HCT116 (cell line): Measurements from ENCODE around the gene ZNF763. TPM values are rescaled to one million over a fixed set of nuclear protein-coding genes. Genes with fewer than 3 reads are reported as not detected.

Experiments
- ATAC-seq: fragments of 200-7000 bp; cut with Tn5 transposase; 2 replicates; pipeline ENCODE4 v1.9.1; 2020; ENCODE audit warnings: mild to moderate bottlenecking, moderate library complexity
- BruUV-seq: library from RNA; stranded (reverse); fragments of 400-500 nt; replicated peaks from 2 replicates; lab custom pipeline; 2021; lab: Mats Ljungman, UMichigan
- CTCF ChIA-PET: fragments of 300-600 bp; sonication (Branson Sonifier 250); formaldehyde crosslinking; loops from one replicate; lab custom pipeline; 2021; ENCODE audit warnings: antibody characterized with exemption; lab: Charles Lee
- POLR2A ChIA-PET: fragments of 300-600, 350-600 bp; sonication (Branson Sonifier 250); formaldehyde crosslinking; loops from one replicate; lab custom pipeline; 2021; ENCODE audit warnings: antibody characterized with exemption; lab: Charles Lee
- RAD21 ChIA-PET, 2 experiments: fragments of 300-600 bp; sonication (Branson Sonifier 250); formaldehyde crosslinking; loops; one replicate each; lab custom pipeline; 2023; ENCODE audit warnings: low total read pairs in 2 of 2; ENCODE audit not compliant: uncharacterized antibody in 2 of 2, unreplicated experiment in 2 of 2, low non-redundant PET in 1 of 2; lab: Charles Lee
- DNase-seq: peaks from one replicate; pipeline ENCODE4 v3.0.0-alpha.2; 2010; ENCODE audit warnings: low read depth, low spot score
- H2AFZ ChIP-seq: fragments of 200-600 bp; shearing (Covaris generic), sonication (generic); 2 replicates; pipeline ENCODE4 v1.6.1; 2017; ENCODE audit warnings: low read depth, mixed run types, mixed read lengths, antibody characterized with exemption, low read length; ENCODE audit not compliant: poor library complexity, severe bottlenecking
- H3K27ac ChIP-seq: 2 replicates; pipeline ENCODE4 v1.5.1; 2012; ENCODE audit warnings: low read depth, low read length
- H3K27me3 ChIP-seq: fragments of 200-600 bp; sonication (generic); 2 replicates; pipeline ENCODE4 v1.6.1; 2016; ENCODE audit warnings: mixed run types, low read length, mixed read lengths; ENCODE audit not compliant: insufficient read depth
- H3K36me3 ChIP-seq, 2 experiments: fragments of 200-500 bp in 1 of 2; fragments of 200-600 bp in 1 of 2; sonication (Bioruptor generic) in 1 of 2; sonication (generic) in 1 of 2; 2 replicates each; pipeline versions ENCODE4 v1.5.1 to v1.6.1; 2014 to 2016; ENCODE audit warnings: low read length in 2 of 2, inconsistent platforms in 1 of 2, mixed read lengths in 1 of 2, mixed run types in 1 of 2; ENCODE audit not compliant: insufficient read depth in 2 of 2, control insufficient read depth in 1 of 2
- H3K4me1 ChIP-seq, 2 experiments: fragments of 200-600 bp in 1 of 2; sonication (generic) in 1 of 2; 2 replicates each; pipeline versions ENCODE4 v1.5.1 to v1.6.1; 2012 to 2017; ENCODE audit warnings: low read length in 2 of 2, inconsistent platforms in 1 of 2, mild to moderate bottlenecking in 1 of 2, mixed read lengths in 1 of 2, mixed run types in 1 of 2, moderate library complexity in 1 of 2; ENCODE audit not compliant: insufficient read depth in 2 of 2, control insufficient read depth in 1 of 2
- H3K4me2 ChIP-seq: fragments of 200-600 bp; sonication (generic); 2 replicates; pipeline ENCODE4 v1.6.1; 2017; ENCODE audit warnings: mixed run types, low read length, mixed read lengths
- H3K4me3 ChIP-seq, 2 experiments: fragments of 200-600 bp in 1 of 2; sonication (generic) in 1 of 2; replicated peaks in 1 of 2; 2 replicates each; pipeline ENCODE4 v1.5.1; 2011 to 2016; ENCODE audit warnings: low read length in 2 of 2, control low read depth in 1 of 2, low read depth in 1 of 2, mild to moderate bottlenecking in 1 of 2, mixed read lengths in 1 of 2, mixed run types in 1 of 2
- H3K79me2 ChIP-seq: fragments of 200-600 bp; sonication (generic); 2 replicates; pipeline ENCODE4 v1.6.1; 2017; ENCODE audit warnings: mild to moderate bottlenecking, mixed run types, low read length, moderate library complexity, mixed read lengths; ENCODE audit not compliant: insufficient read depth
- H3K9ac ChIP-seq: fragments of 200-600 bp; sonication (generic); 2 replicates; pipeline ENCODE4 v1.6.1; 2016; ENCODE audit warnings: low read length, mixed read lengths
- H3K9me2 ChIP-seq: fragments of 200-600 bp; sonication (generic), shearing (Covaris generic); 2 replicates; pipeline ENCODE4 v1.6.1; 2017; ENCODE audit warnings: mixed run types, mild to moderate bottlenecking, moderate library complexity; ENCODE audit not compliant: insufficient read depth
- H3K9me3 ChIP-seq, 2 experiments: fragments of 200-500 bp in 1 of 2; fragments of 200-600 bp in 1 of 2; sonication (Bioruptor generic) in 1 of 2; sonication (generic) in 1 of 2; 2 replicates each; pipeline ENCODE4 v1.6.1; 2014 to 2017; ENCODE audit warnings: low read length in 2 of 2, mixed read lengths in 2 of 2, inconsistent platforms in 1 of 2, low read depth in 1 of 2, mild to moderate bottlenecking in 1 of 2, mixed run types in 1 of 2, moderate library complexity in 1 of 2; ENCODE audit not compliant: control insufficient read depth in 1 of 2, insufficient read depth in 1 of 2
- H4K20me1 ChIP-seq: fragments of 200-600 bp; sonication (generic), shearing (Covaris generic); 2 replicates; pipeline ENCODE4 v1.6.1; 2017; ENCODE audit warnings: mixed run types, mild to moderate bottlenecking, moderate library complexity; ENCODE audit not compliant: insufficient read depth
- ATF3 ChIP-seq: IDR thresholded peaks from 2 replicates; pipeline ENCODE4 v1.6.1; 2012
- CBX3 ChIP-seq: IDR thresholded peaks from 2 replicates; pipeline ENCODE4 v1.6.1; 2012; ENCODE audit warnings: low read depth
- CTCF ChIP-seq, 3 experiments: fragments of 200-600 bp in 1 of 3; sonication (generic) in 1 of 3; IDR thresholded peaks in 2 of 3; conservative IDR thresholded peaks in 1 of 3; 2 replicates each; pipeline ENCODE4 v1.5.1; 2012 to 2017; ENCODE audit warnings: low read depth in 2 of 3, low read length in 2 of 3, antibody characterized with exemption in 1 of 3, borderline replicate concordance in 1 of 3, control low read depth in 1 of 3, mild to moderate bottlenecking in 1 of 3, mixed read lengths in 1 of 3, mixed run types in 1 of 3, moderate library complexity in 1 of 3; ENCODE audit not compliant: insufficient read depth in 1 of 3
- EGR1 ChIP-seq: IDR thresholded peaks from 2 replicates; pipeline ENCODE4 v1.6.1; 2012; ENCODE audit warnings: low read depth
- ELF1 ChIP-seq: IDR thresholded peaks from 2 replicates; pipeline ENCODE4 v1.6.1; 2012; ENCODE audit warnings: low read depth, borderline replicate concordance
- EZH2 ChIP-seq: fragments of 200-600 bp; sonication (generic); IDR thresholded peaks from 2 replicates; pipeline ENCODE4 v1.6.1; 2017; ENCODE audit warnings: antibody characterized with exemption, mixed run types
- JUND ChIP-seq: IDR thresholded peaks from 2 replicates; pipeline ENCODE4 v1.6.1; 2012
- MAX ChIP-seq: IDR thresholded peaks from 2 replicates; pipeline ENCODE4 v1.6.1; 2012
- POLR2A ChIP-seq: IDR thresholded peaks from 2 replicates; pipeline ENCODE4 v1.7.0; 2011; ENCODE audit warnings: borderline replicate concordance; ENCODE audit not compliant: insufficient read depth, insufficient read length; ENCODE audit errors: extremely low read depth
- POLR2AphosphoS5 ChIP-seq: IDR thresholded peaks from 2 replicates; pipeline ENCODE4 v1.6.1; 2011; ENCODE audit warnings: mild to moderate bottlenecking, low read depth, low read length, moderate library complexity
- RAD21 ChIP-seq: IDR thresholded peaks from 2 replicates; pipeline ENCODE4 v1.6.1; 2012; ENCODE audit warnings: low read depth, mild to moderate bottlenecking
- REST ChIP-seq: IDR thresholded peaks from 2 replicates; pipeline ENCODE4 v1.6.1; 2012; ENCODE audit warnings: low read depth
- SIN3A ChIP-seq: IDR thresholded peaks from 2 replicates; pipeline ENCODE4 v1.6.1; 2012; ENCODE audit warnings: low read depth
- SP1 ChIP-seq: IDR thresholded peaks from 2 replicates; pipeline ENCODE4 v1.6.1; 2012; ENCODE audit warnings: low read depth
- TCF7L2 ChIP-seq: IDR thresholded peaks from 2 replicates; pipeline ENCODE4 v1.7.0; 2011; ENCODE audit warnings: borderline replicate concordance, inconsistent platforms; ENCODE audit not compliant: insufficient read depth, insufficient read length; ENCODE audit errors: extremely low read depth
- YY1 ChIP-seq: IDR thresholded peaks from 2 replicates; pipeline ENCODE4 v1.6.1; 2011; ENCODE audit warnings: low read length, low read depth, moderate library complexity, mild to moderate bottlenecking; ENCODE audit not compliant: insufficient replicate concordance; ENCODE audit errors: extremely low read depth
- ZBTB33 ChIP-seq: IDR thresholded peaks from 2 replicates; pipeline ENCODE4 v1.6.1; 2011; ENCODE audit warnings: mild to moderate bottlenecking, low read length, moderate library complexity; ENCODE audit not compliant: insufficient replicate concordance; ENCODE audit errors: extremely low read depth
- ZFX ChIP-seq: fragments of 450-650 bp; IDR thresholded peaks from 2 replicates; pipeline ENCODE4 v1.6.1; 2017
- ZNF274 ChIP-seq: fragments of 200-500 bp; sonication (Bioruptor generic); IDR thresholded peaks from 2 replicates; pipeline ENCODE4 v1.6.1; 2014; ENCODE audit warnings: mild to moderate bottlenecking, low read depth, low read length, inconsistent platforms
- intact Hi-C: fragments of 100-400 bp; cut with micrococcal nuclease; formaldehyde crosslinking; loops from 2 replicates; pipeline ENCODE4 v1.10.0; 2022
- total RNA-seq: library from RNA; stranded (reverse); gene quantifications from one replicate; pipeline ENCODE4 v1.2.1, GENCODE V29; 2021; ENCODE audit not compliant: unreplicated experiment

Gene ZNF763
- total RNA-seq, 1 experiment from 2014 or later = not detected

- H3K4me1 ChIP-seq = peaks cover 0 to 2% of the 10 kb centered on the region in 2 experiments; a peak in 1 of 4 replicates
- peaks cover 67% of the 10 kb centered on the region for H3K79me2 ChIP-seq
- TF ChIP-seq ZFX = no peak
- no peak for TF ChIP-seq SIN3A
- TF ChIP-seq SP1 = no peak
- no peak for TF ChIP-seq POLR2A
- no peak for TF ChIP-seq YY1
- no peak for TF ChIP-seq EZH2
- TF ChIP-seq RAD21 = no peak
- no peak for TF ChIP-seq JUND
- TF ChIP-seq CBX3 = no peak
- TF ChIP-seq EGR1 = no peak
- no peak for TF ChIP-seq ATF3
- no peak for TF ChIP-seq MAX
- TF ChIP-seq TCF7L2 = no peak
- TF ChIP-seq ZNF274 = no peak
- TF ChIP-seq ZBTB33 = no peak
- TF ChIP-seq ELF1 = no peak
- no peak for TF ChIP-seq REST
- TF ChIP-seq POLR2AphosphoS5 = no peak
- TF ChIP-seq CTCF (IDR thresholded peaks at IDR 0.05 in 2 of 3, conservative IDR thresholded peaks at IDR 0.05 in 1 of 3; ENCODE audit: borderline replicate concordance in 1 of 3, insufficient read depth in 1 of 3, low read depth in 2 of 3, low read length in 2 of 3) = no peak
- H3K27ac ChIP-seq = no peak overlapping the region
- ChIA-PET RAD21 (no interaction called here), POLR2A (no interaction called here), CTCF (no interaction called here)
- no peaks in the 10 kb centered on the region for H3K9me2 ChIP-seq
- ATAC-seq (no peak), DNase-seq (no peak)
- no TSS peak for BruUV-seq
- H3K9me3 ChIP-seq = peaks cover 0 to 15% of the 10 kb centered on the region in 2 experiments; a peak in 2 of 4 replicates
- H3K4me2 ChIP-seq = no peak overlapping the region
- no peaks in the 10 kb centered on the region for H4K20me1 ChIP-seq
- H2AFZ ChIP-seq = no peak overlapping the region
- H3K9ac ChIP-seq = no peak overlapping the region
- H3K36me3 ChIP-seq = 0 out of 4 replicates have a peak, but pooled peaks cover 0 to 9% of the 10 kb centered on the region in 2 experiments
- no peak overlapping the region for H3K4me3 ChIP-seq
- intact Hi-C loops = no loop called here
- no peaks in the 10 kb centered on the region for H3K27me3 ChIP-seq
Measured at GRCh38 chr19:11931051-11931450, 33.8 kb upstream of the ZNF763 start.
